GM19025 (cell line): ENCODE data around the gene ZNF492.
"Not testable (repeated sequence)": the region's sequence is repeated elsewhere in the genome, so short reads cannot be mapped to it uniquely, and the experiment has no call there.

Experiments
- ATAC-seq: cut with Tn5 transposase; IDR thresholded peaks from one replicate; pipeline ENCODE4 v1.9.1; 2021; ENCODE audit warnings: mild to moderate bottlenecking, low read depth, moderate library complexity; ENCODE audit not compliant: unreplicated experiment

ZNF492 gene

GRCh38 chr19:22633706-22634449, at the start of gene ZNF492:
Gene ZNF492, plus strand, starts transcription at chr19:22634324. Its CDS starts 19,076 bp downstream, at chr19:22653400.
- ATAC-seq, result not testable (repeated sequence)

DNA sequence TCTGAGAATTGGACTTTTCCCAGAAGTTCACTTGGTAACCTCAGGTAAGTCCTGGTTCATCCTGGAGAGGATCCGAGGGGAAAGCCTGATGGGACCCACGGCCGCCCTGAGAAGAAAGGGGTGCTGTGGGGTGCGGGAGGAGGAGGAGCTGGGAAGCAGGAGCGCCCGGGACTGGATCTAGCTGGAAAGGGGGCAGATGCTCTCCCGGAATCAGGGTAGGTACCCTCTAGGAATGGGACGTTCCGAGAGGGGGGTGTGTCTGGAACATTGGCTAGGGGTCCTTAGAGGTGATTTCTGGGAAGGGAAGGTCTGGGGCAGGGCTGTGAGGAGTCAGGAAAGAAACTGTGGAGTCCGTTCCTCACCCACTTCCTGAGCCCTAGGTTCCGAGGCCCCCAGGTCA, 38.7 kb upstream of the ZNF492 start:
- ATAC-seq, result no peak

DNA sequence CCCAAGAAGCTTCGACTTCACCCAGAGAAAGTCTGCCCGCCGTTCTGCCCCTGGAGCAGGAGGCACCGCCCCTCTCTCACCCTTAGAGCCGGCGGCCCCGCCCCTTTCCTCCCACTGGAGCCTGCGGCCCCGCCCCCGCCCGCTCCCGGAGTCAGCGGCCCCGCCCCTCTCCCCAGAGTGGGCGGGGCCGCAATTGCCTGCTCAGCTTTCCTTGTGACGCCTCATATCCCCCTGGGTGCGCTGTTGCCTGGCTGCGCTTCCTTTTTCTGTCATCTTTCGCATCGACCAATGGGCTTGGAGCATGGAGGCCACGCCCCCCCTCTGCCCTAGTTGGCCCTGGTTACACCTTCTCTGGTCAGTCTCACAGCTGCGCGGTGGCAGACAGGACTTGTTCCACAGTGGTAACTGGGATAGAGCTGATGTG, 38.2 kb upstream of the ZNF492 start:
- no peak for ATAC-seq

DNA sequence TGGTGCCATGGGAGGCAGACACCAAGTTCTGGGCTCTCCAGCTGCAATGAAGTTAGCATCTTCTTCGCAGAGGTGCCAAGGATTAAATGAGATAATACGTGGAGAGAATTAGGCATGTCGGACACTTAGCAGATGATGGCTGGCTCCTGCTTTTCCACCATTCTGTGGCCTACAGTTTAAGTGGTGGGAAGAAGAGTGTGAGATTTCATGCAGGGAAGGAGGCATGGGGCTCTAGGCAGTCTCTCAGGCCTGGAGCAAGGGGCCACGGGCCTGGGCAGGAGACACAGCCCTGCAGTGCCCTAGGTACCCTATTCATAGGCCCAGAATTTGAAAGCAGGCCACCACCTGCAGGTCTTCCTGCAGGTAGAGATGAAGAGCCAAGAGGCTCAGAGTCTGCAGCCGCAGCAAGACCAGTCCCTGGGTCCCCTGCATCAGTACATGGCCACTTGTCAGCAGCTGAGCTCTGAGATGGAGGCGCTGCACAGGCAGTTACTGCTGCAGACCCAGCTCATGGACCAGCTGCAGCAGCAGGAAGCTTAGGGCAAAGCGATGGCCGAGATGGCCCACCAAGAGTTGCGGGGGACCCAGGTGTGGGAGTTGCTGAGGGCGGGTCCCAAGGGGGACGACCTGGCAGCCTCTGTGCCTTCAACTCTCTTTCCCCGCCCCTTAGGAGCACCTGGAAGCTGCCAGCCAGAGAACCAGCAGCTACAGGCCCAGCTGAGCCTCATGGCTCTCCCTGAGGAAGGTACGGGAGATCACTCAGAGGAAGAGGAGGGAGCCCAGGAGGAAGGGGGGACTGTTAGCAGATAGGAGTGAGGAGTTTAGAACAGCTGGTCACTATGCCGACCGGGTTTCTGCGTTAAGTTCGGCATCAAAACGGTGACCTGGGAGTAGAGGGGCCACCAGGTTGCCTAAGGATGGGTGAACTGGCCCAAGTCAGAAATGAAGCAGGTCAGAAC, 33.2 kb upstream of the ZNF492 start:
- no peak for ATAC-seq

DNA sequence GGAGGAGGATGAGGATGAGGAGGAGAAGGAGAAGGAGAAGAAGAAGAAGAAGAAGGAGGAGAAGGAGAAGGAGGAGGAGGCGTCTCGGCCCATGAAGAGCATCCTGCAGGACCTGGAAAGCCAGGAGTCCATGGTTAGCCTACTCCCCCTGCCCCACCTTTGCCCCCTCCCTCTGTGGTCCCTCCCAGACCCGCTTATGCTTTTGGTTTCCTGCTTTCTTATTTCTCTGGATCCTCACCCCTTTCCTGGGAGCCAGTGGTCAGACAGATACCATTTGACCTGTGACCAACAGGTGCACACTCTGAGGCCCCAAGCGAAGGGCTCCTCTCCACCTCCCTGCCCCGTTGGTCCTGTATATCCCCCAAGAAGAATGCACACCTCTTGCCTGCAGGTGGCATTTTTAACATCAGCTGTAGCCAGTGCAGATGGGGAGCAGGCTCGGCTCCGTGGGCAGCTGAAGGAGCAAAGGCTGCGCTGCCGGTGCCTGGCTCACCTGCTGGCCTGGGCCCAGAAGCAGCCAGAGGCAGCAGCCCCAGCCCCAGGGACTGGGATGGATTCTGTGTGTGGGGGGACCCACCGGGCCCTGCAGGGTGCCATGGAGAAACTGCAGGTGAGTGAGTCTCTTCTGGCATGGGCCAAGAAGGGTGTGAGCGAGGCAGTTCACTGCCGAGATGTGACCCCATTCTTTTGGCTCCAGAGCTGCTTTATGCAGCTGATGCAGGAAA, 32.1 kb upstream of the ZNF492 start:
- ATAC-seq, result no peak

DNA sequence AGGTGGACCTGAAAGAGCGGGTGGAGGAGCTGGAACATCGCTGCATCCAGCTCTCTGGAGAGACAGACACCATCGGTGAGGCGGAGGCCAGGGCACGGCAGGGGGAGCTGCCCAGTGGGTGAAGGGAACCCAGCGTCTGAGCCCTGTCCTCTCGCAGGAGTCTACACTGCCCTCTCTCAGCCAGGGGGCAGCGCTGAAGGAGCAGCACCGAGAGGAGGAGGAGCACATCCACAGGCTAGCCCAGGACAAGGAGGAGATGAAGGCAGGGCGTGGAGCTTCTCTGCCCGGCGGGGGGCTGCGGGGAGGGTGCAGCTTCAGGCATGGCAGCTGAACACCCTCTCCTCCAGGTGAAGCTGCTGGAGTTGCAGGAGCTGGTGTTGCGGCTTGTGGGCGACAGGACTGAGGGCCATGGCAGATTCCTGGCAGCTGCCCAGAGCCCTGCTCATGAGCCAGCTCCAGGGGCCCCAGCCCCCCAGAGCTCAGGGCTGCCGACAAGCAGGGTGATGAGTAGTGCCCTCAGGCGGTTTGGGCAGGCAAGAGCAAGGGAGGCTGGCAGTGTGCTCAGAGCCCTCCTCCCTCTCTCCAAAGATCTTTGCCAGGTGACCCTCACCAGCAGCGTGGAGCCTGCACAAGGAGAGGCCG, 31.4 kb upstream of the ZNF492 start:
- no peak for ATAC-seq

- ATAC-seq, result no peak
These were observed 30.3 kb upstream of the ZNF492 start for GRCh38 chr19:22603518-22604440.

- no peak for ATAC-seq
These were observed 29.4 kb upstream of the ZNF492 start for GRCh38 chr19:22604571-22605274.

DNA sequence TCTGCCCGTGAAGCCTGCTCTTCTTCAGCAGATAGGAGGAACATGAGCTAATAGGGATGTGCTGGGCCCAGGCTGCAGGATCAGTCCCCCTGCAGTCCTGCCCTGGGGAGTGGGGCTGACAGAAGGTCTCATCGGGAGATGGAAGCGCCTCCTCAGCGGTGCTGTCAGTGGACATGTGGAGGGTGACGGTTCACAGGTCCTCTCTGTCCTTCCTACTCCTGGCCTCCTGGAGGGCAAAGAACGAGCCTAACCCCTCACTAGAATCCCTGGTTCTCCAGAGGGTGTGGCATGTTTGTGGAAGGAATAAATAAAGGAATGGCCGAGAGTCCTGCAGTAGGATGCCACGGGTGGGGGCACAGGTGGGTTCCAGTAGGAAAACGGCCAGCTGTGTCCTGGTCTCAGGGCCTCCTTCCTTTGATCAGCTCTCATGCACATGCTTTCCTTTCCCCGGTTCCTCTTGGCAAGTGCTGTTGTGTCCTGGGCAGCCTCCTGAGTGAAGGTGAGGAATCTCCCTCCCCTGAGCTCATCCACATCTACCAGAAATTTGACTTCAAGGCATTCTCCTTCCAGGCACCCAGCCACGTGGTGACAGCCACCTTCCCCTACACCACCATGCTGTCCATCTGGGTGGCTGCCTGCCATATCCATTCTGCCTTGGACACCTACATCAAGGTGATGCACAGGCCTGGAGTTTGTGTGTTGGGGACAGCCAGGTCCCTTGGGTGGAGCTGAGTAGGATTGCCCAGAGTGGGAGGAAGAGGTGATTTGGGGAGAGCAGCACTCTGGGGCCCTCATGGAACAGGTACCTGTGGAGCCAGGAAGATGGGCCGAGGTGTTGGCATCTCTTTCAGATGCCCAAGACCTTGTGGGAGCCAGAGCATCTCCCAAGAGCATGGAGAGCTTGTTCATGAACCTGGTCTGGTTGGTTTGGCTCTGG, 28.6 kb upstream of the ZNF492 start:
- ATAC-seq, result no peak

DNA sequence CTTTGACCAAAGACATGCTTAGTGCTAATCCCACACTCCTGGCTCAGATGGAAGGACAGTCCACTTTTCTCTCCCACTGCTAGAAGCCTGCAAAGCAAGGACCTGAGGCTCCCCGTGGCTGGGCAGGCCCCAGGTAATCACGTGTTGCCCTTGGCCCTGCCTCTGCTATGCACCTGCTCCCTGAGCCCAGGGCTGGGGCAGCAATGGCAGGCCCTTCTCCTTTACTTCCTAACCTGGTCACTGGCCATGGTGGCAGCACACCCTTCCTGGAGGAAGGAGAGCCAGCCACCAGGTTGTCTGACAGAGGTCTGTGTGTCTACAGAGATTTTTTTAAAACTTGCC, 27.9 kb upstream of the ZNF492 start:
- no peak for ATAC-seq

DNA sequence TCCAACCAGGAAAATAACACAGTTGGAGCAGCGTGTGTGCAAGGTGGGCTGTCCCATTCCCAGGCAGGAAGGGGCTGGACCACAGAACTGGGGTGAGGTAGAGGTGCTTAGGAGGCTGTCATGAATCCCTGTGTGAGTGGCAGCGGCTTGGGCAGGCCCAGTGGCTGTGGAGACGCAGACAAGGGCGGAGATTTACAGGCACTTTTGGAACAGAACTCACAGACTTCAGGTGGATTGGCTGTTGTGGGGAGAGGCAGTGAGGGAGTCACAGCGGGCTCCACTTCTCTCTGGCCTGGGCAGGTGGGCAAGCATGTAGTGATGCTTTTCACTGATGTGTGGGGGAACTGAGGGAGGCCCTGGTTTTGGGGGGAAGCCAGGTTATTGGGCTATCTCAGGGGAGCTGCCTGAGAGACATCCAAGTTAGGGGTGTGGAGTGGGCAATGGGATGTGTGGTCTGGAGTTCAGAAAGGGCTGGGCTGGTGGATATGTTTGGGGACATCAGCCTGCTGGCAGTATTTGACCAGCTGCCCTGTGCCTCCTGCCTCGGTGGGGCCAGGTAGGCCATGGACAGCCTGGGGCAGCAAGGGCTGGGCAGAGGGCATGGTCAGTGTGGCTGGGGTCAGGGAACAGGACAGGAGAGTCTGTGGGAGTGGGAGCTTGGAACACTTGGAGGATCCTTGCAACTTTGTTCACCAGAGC, 27.0 kb upstream of the ZNF492 start:
- no peak for ATAC-seq

DNA sequence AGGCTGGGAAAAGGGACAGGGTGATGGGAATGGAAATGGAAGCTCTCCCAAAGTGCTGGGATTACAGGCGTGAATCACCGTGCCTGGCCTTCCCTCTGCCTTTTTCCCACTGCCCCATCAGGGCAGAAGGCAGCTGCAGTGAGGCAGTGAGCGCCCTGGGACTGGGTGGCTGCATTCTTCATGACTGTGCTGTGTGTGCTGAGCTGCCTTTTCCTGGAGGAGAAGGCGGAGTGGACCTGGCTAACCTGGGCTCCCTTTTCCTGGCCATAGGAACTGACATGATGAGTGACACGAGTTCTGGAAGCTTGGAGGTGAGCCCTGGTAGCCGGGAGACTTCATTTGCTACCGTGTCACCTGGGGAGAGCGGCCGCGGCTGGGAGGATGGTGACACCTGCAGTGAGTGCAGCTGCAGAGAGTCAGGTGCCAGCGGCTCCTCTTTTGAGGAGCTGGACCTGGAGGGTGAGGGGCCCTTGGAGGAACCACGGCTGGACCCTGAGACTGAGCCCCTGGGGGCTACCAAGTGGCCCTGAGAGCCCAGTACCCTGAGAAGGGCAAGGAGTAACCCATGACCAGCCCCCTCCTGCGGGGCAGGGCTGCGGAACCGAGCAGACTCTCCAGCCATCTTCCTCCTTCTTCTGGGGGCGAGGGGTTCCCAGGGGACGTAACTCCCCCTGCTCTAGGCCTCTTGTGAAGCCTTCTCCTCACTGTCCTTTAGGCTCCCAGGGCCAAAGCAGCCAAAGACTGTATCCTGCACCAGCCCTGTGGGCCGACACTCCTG, 26.3 kb upstream of the ZNF492 start:
- no peak for ATAC-seq

- no peak for ATAC-seq
These were observed 25.7 kb upstream of the ZNF492 start for GRCh38 chr19:22608441-22608840.

DNA sequence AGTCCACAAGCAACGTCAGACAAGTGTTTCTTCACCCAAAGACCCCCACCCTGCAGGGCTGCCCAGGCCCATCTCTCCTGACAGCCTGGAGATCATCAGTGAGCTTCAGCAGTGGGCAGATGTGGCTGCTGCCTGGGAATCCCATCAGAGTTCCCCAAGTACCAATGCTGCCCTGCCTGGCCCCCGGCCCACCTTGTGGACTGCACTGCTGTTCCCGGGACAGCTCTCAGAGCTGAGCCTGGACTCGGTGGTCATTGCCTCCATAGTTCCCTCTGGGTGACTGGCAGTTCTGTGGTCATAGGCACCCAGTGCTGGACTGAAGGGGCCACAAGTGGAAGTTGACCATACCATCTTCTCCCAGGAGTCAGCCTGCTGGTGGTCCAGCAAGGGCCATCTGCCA, 24.5 kb upstream of the ZNF492 start:
- no peak for ATAC-seq

DNA sequence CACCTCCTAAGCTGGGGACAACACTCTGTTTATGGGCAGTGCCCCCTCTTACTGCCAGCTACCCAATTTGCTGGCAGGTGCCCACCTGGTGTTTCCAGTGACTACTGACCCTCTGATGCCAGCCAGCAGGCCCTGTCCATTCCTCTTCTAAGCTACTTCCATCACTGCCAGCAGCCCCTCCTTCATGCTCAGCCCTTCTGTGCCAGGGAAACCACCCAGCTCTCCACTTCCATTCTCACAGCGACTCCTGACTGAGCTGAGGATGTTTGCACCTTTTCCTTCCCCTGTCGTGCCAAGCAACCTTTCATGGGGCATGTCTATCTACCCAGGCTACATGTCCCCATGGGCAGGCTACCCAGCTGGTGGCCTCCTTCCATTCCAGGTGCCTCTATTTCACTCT, 24.0 kb upstream of the ZNF492 start:
- ATAC-seq, result no peak

- ATAC-seq, result no peak
These were observed 21.8 kb upstream of the ZNF492 start for GRCh38 chr19:22612316-22612715.
